Pancreas (tissue), 10 donors: ENCODE measurements around the gene TTLL12. TPM values are rescaled to one million over a fixed set of nuclear protein-coding genes. Genes with fewer than 3 reads are reported as not detected.

Experiments used
- ATAC-seq, 4 donors: fragments of 200-7000 bp; cut with Tn5 transposase; one replicate each; pipeline versions ENCODE4 v1.8.0 to v1.9.1; 2020; ENCODE audit warnings: mild to moderate bottlenecking in 4 of 4, moderate library complexity in 4 of 4
- DNase-seq, 6 donors: peaks; one replicate each; pipeline ENCODE4 v3.0.0-alpha.2; 2020
- FAIRE-seq: peaks from 2 replicates; lab custom pipeline; 2012; peaks lifted over from hg19 to GRCh38; lab: Jason Lieb, UNC
- H3K27ac ChIP-seq, 4 donors: fragments of 200-600 bp; sonication (generic); 1 replicate in 3 of 4; 2 replicates in 1 of 4; pipeline versions ENCODE4 v1.5.0 to v1.8.0; 2020
- H3K27me3 ChIP-seq, 4 donors: fragments of 200-600 bp; one replicate each; pipeline ENCODE4 v1.8.0; 2021
- H3K36me3 ChIP-seq, 3 donors: fragments of 200-600 bp; sonication (generic) in 1 of 3; one replicate each; pipeline versions ENCODE4 v1.5.0 to v1.8.0; 2020 to 2021
- H3K4me1 ChIP-seq, 3 donors: fragments of 200-600 bp; one replicate each; pipeline ENCODE4 v1.8.0; 2021
- H3K4me3 ChIP-seq, 4 donors: fragments of 200-600 bp; sonication (generic) in 2 of 4; one replicate each; pipeline versions ENCODE4 v1.5.0 to v1.8.0; 2020 to 2021
- H3K9me3 ChIP-seq, 4 donors: fragments of 200-600 bp; one replicate each; pipeline ENCODE4 v1.8.0; 2021
- WGBS, 2 donors: extraction: QIAGEN DNeasy Blood & Tissue Kit; methylation state at CpG; one replicate each; pipeline ENCODE4 v1.1.7; 2013; 5-methylcytosine and 5-hydroxymethylcytosine counted together
- intact Hi-C, 3 donors: fragments of 100-400 bp; cut with DNase I; formaldehyde crosslinking; loops; one replicate each; pipeline versions ENCODE4 v1.11.1 to v1.14.2; 2022
- polyA plus RNA-seq, 2 donors: library from polyadenylated mRNA; stranded (reverse); fragments of 200-250 nt; gene quantifications; one replicate each; pipeline ENCODE4 v1.2.3, GENCODE V29; 2013
- total RNA-seq, 6 donors: library from RNA; stranded (reverse); fragmentation: NEBNext Ultra II Directional in 4 of 6; extraction: Animal tissue kit (Norgen Biotek cat#: 25700) in 4 of 6; gene quantifications; one replicate each; pipeline versions ENCODE4 v1.2.1 to v1.2.4, GENCODE V29; 2021 to 2023
- TF ChIP-seq, protein P1 (sequence below), 4 donors: fragments of 200-600 bp; sonication (generic) in 3 of 4; IDR thresholded peaks; one replicate each; pipeline versions ENCODE4 v1.5.0 to v1.8.0; 2021; ENCODE audit warnings: antibody characterized with exemption in 4 of 4
- donor health status: healthy with polysubstance abuse.
- donor health status: DM: no; HTN: no; CAD: no; lungs with moderate emphysema.
- donor health status: DM: no; HTN: no; CAD: no.
- donor health status: control.
- donor health status: control.
- donor health status: Bipolar disorder and iron deficiency.
- donor health status: DM: yes; HTN: yes; CAD: no.
- donor health status: DM: no; HTN: no; CAD: no.
- donor health status: DM: no; HTN: no; CAD: no.
- donor health status: DM: yes; HTN: yes; CAD: no.

TTLL12 gene
- total and polyA plus RNA-seq, 8 donors, result 10.6 to 22.2 (median 14.3) TPM

DNA sequence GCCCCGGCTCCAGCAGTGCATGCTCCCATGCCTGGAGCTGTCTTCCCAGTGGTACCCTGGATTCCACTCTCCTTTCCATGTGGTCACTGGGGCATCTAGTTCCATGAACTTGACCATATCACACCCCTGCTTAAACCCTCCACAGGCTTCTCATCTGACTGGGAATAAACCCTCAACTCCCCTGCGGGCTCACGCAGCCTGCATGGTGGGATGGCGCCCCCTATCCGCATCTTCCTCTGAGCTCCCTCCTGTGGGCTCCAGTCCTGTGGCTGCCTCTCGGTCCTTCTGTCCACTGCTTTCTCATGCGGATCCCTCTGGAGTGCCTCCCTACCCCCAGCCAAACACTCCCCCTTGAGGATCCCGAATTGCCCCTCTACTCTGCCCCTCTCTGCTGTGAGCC, 41.4 kb upstream of the TTLL12 start:
- no peak for ATAC-seq
- Histone ChIP-seq H3K27me3 (no peaks in the 10 kb centered on the region), H3K4me3 (no peak overlapping the region), H3K9me3 (no peaks in the 10 kb centered on the region), H3K27ac (no peak overlapping the region), H3K36me3 (no peaks in the 10 kb centered on the region), H3K4me1 (no peaks in the 10 kb centered on the region)
- 42 to 55% methylated on average over 8 of the region's 8 CpGs for WGBS, 2 donors
- TF ChIP-seq, protein P1, sequence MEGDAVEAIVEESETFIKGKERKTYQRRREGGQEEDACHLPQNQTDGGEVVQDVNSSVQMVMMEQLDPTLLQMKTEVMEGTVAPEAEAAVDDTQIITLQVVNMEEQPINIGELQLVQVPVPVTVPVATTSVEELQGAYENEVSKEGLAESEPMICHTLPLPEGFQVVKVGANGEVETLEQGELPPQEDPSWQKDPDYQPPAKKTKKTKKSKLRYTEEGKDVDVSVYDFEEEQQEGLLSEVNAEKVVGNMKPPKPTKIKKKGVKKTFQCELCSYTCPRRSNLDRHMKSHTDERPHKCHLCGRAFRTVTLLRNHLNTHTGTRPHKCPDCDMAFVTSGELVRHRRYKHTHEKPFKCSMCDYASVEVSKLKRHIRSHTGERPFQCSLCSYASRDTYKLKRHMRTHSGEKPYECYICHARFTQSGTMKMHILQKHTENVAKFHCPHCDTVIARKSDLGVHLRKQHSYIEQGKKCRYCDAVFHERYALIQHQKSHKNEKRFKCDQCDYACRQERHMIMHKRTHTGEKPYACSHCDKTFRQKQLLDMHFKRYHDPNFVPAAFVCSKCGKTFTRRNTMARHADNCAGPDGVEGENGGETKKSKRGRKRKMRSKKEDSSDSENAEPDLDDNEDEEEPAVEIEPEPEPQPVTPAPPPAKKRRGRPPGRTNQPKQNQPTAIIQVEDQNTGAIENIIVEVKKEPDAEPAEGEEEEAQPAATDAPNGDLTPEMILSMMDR (IDR thresholded peaks at IDR 0.05), result no peak
- no peak for DNase-seq
- no peak for FAIRE-seq
- intact Hi-C loops, result no loop called here

DNA sequence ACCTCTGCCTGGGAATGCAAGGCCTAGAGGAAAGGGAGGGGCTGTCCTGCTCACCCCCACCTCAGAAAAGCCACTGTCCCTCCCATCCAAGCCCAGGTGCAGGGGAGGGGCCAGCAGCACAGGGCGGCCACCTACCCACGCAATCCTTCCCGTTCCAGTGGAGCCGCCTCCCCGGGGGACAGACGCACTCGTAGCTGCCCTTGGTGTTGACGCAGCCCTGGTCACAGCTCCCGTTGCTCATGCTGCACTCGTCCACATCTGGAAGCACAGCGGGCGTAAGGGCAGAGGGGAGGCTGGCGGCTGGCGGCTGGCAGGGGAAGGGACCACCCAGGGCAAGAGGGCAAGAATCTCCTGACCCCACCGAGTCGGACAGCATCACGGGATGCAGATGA, 40.3 kb upstream of the TTLL12 start:
- intact Hi-C loops, result no loop called here
- Histone ChIP-seq H3K9me3 (no peaks in the 10 kb centered on the region), H3K4me1 (no peaks in the 10 kb centered on the region), H3K36me3 (no peaks in the 10 kb centered on the region), H3K4me3 (no peak overlapping the region), H3K27me3 (no peaks in the 10 kb centered on the region), H3K27ac (no peak overlapping the region)
- FAIRE-seq (no peak), DNase-seq (no peak), ATAC-seq (no peak)
- WGBS, 2 donors, result 56 to 66% methylated on average over 17 of the region's 17 CpGs
- TF ChIP-seq, protein P1 (IDR thresholded peaks at IDR 0.05), result no peak

DNA sequence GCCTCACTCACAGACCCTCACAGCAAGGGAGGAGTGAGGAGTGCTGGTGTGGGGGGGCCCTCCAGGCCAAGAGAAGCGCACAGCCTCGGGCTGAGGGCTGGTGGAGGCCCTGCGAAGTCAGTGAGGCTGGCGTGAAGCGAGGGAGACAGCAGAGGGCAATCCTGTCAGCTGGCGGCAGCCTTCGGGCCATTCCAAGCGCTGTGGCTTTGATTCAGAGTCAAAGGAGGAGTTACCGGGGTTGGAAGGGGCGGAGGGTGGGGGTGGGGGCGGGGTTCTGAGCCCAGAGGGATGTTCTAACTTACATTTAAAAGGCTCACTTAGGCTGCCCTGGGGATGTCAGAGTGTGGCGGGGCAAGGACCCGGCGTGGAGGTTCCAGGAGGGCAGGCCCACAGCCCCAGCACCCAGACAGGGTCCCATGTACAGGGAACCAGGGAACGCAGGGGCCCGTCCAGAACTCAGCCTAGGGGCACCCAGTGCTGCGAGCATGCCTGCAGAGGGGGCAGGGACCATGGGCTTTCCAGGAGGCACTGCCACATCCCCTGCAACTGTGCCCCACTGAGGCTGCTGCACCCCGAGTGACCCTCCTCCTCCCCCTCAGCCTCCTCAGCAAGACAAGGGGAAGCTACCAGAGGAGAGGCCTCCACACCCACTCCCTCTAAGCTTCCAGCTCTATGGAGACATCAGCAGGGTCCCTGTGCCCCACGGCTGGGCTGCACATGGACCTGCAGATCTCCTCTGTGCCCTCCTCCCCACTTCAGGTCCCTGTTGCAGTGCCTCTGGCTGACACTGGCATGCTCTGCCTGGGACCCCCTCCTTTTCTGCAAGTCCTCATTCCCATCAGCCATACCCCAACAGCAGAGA, 39.7 kb upstream of the TTLL12 start:
- Histone ChIP-seq H3K27me3 (no peaks in the 10 kb centered on the region), H3K36me3 (no peaks in the 10 kb centered on the region), H3K4me1 (no peaks in the 10 kb centered on the region), H3K4me3 (no peak overlapping the region), H3K9me3 (no peaks in the 10 kb centered on the region), H3K27ac (no peak overlapping the region)
- FAIRE-seq (no peak), DNase-seq (no peak), ATAC-seq (peak in 2 of 4 donors; percentile 9 to 11)
- intact Hi-C loops, result no loop called here
- 58% methylated on average over 17 to 19 of the region's 19 CpGs for WGBS, 2 donors
- TF ChIP-seq, protein P1 (IDR thresholded peaks at IDR 0.05), result no peak

DNA sequence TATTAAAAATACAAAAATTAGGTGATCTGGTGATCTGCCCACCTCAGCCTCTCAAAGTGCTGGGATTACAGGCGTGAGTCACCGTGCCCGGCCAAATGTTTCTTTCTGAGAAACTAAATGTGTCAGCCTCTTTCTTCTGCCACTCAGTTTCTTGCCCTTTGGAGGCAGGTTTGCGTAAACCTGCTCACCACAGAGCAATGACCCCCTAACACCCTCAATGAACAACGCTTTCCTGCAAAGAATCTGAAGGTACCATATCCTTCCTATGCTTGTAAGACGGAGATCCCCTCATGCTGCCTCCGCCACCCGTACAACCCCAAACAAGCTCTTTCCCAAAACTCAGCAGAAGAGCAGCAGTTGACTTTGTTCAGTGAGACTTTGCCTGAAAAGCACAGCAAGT, 38.7 kb upstream of the TTLL12 start:
- FAIRE-seq, result no peak
- ATAC-seq, result no peak
- H3K36me3 ChIP-seq, result no peaks in the 10 kb centered on the region
- 83 to 86% methylated on average over 8 of the region's 8 CpGs for WGBS, 2 donors
- DNase-seq, result no peak
- H3K4me1 ChIP-seq, result no peaks in the 10 kb centered on the region
- no peak overlapping the region for H3K27ac ChIP-seq
- TF ChIP-seq, protein P1 (IDR thresholded peaks at IDR 0.05), result no peak
- H3K4me3 ChIP-seq, result no peak overlapping the region
- H3K27me3 ChIP-seq, result no peaks in the 10 kb centered on the region
- intact Hi-C loops, result no loop called here
- H3K9me3 ChIP-seq, result no peaks in the 10 kb centered on the region

DNA sequence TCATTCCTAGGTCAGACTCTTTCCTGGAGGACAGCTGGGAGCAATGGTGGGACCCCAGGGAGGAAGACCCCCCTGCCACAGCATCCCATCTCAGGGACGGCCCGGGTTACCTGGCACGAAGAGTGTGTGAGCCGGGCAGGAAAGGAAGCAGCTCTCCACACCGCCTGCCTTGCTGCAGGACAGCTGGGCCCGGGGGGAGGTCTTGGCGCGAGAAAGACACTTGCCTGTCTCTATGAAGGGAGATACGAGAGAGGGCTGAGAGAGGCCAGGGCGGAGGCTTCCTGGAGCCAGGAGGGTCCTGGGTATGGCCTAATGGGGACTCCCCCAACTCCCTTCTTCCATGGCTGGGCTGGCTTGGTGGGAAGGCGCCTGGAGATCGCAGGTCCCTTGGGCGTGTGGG, 36.1 kb upstream of the TTLL12 start:
- no peaks in the 10 kb centered on the region for H3K27me3 ChIP-seq
- no peak overlapping the region for H3K4me3 ChIP-seq
- ATAC-seq, result no peak
- DNase-seq, result no peak
- WGBS, 2 donors, result 84 to 92% methylated on average over 12 to 13 of the region's 13 CpGs
- H3K27ac ChIP-seq, result no peak overlapping the region
- H3K36me3 ChIP-seq, result no peaks in the 10 kb centered on the region
- TF ChIP-seq, protein P1 (IDR thresholded peaks at IDR 0.05), result no peak
- H3K9me3 ChIP-seq, result no peaks in the 10 kb centered on the region
- no peaks in the 10 kb centered on the region for H3K4me1 ChIP-seq
- intact Hi-C loops, result no loop called here
- no peak for FAIRE-seq
